Activated CD4-positive, alpha-beta T cell treated with anti-CD3 and anti-CD28 coated beads, Interleukin-10, Interleukin-2, amounts not matched to agents 100 ng/mL and 50 ng/mL, durations not matched to agents 16 hours and 8 hours (primary cell): ENCODE measurements around the gene COPS4.
"Not testable (repeated sequence)": the region's sequence is repeated elsewhere in the genome, so short reads cannot be mapped to it uniquely, and the experiment has no call there.

Experiments used
- DNase-seq: peaks from one replicate; pipeline ENCODE4 v3.0.0-alpha.2; 2020

Gene COPS4

GRCh38 chr4:83034630-83035494, at the start of gene COPS4:
TSS of gene COPS4 (plus strand) at chr4:83035183. CDS start at chr4:83035225, 42 bp downstream.
- DNase-seq, result peak; percentile 99

DNA sequence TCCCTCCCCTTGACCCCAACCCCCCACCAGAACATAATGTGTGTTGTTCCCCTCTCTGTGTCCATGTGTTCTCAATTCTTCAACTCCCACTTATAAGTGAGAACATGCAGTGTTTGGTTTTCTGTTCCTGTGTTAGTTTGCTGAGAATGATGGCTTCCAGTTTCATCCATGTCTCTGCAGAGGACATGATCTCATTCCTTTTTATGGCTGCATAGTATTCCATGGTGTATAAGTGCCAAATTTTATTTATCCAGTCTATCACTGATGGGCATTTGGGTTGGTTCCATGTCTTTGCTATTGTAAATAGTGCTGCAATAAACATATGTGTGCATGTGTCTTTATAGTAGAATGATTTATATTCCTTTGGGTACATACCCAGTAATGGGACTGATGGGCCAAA, 47.5 kb upstream of the COPS4 start:
- DNase-seq, result not testable (repeated sequence)

DNA sequence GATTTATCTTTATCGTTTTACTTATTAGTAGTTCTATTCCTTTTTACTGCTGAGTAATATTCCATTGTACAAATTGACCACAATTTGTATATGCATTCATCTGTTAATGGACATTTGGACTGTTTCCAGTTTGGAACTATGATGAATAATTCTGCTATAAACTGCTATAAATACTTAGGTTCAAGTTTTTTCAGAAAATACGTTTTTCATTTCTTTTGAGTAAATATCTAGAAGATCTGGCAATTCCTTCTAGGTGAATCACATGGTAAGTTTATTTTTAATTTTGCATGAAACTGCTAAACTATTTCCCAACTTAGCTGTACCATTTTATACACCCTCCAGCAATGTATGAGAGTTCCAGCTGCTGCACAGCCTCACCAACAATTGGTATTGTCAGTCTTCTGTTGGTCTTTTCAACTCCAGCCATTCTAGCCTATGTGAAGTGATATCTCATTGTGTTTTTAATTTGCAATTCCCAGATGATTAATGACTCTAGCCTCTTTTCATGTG, 46.6 kb upstream of the COPS4 start:
- no peak for DNase-seq

- peak; percentile 9 for DNase-seq
Measured at GRCh38 chr4:82989575-82990429, 45.2 kb upstream of the COPS4 start.

- DNase-seq, result no peak
Measured at GRCh38 chr4:82994834-82995233, 40.1 kb upstream of the COPS4 start.

GRCh38 chr4:82998898-82999297, 36.1 kb upstream of the COPS4 start:
- no peak for DNase-seq

GRCh38 chr4:83002329-83002728, 32.7 kb upstream of the COPS4 start:
- DNase-seq, result no peak

DNA sequence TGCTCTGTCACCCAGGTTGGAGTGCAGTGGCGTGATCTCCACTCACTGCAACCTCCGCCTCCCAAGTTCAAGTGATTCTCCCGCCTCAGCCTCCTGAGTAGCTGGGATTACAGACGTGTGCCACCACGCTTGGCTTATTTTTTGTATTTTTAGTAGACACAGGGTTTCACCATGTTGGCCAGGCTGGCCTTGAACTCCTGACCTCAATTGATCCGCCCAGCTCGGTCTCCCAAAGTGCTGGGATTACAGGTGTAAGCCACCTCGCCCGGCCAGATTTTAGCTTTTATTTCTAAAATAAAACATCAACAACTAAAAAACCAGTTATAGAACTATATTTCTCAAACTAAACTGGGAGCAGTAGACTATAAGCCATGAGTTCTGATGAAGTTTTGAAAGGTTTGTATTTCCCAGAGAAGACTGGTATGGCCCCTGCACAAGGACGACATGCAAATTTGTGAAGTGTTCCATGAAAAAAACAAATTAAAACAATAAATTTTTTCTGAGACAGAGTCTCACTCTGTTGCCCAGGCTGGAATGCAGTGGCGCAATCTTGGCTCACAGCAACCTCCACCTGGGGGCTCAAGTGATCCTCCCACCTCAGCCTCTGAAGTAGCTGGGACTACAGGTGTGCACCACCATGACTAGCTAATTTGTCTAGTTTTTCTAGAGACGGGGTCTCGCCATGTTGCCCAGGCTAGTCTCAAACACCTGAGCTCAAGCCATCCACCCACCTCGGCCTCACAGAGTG, 31.8 kb upstream of the COPS4 start:
- not testable (repeated sequence) for DNase-seq

DNA sequence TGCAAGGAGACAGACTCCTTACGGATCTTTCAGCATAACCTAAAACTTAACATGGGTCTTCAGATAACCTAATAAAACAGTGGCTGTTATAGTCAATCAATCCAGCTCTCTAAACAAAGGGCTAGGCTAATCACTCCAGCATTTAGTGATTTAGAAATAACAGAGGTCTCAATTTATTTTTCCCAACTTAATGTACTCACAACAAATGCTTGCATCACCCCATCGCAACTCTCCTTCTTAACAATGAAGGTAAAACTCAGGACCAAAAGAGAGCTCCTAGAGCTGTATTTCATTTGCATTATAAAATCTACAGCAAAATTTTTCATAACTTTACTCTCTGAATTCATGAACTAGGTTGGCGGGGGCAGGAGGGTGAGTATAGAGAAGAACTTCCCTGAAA, 25.5 kb upstream of the COPS4 start:
- no peak for DNase-seq

- DNase-seq, result peak; percentile 31
Measured at GRCh38 chr4:83010111-83010521, 24.9 kb upstream of the COPS4 start.

- DNase-seq, result peak; percentile 90
Measured at GRCh38 chr4:83010522-83011318, 24.3 kb upstream of the COPS4 start, which contains the start of gene LIN54. TSS of gene LIN54 (minus strand) at chr4:83010823. CDS start at chr4:82984844, 25,979 bp downstream.

DNA sequence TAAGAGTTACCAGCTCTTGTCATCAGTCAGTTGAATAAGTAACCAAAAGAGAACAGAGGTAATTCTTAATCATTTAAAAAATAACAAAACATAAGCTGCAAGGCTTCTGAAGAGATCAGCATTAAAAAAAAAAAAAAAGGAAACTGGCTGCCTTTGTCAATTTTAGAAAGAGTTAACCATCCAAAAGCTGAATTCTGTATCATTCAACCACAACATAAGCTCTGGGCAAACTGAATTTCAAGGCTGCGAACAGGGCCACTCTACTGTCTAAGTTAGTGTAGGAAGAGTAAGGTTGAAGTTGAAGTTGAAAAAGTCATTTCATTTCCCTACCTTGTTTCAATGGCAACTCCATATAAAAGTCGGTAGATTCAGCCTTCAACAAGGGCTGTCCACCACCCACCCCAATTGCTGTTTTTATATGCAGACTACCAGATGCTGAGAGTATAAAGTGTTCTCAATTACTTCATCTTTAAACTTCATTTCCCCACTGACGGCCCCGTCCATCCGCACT, 23.2 kb upstream of the COPS4 start:
- peak; percentile 32 for DNase-seq

DNA sequence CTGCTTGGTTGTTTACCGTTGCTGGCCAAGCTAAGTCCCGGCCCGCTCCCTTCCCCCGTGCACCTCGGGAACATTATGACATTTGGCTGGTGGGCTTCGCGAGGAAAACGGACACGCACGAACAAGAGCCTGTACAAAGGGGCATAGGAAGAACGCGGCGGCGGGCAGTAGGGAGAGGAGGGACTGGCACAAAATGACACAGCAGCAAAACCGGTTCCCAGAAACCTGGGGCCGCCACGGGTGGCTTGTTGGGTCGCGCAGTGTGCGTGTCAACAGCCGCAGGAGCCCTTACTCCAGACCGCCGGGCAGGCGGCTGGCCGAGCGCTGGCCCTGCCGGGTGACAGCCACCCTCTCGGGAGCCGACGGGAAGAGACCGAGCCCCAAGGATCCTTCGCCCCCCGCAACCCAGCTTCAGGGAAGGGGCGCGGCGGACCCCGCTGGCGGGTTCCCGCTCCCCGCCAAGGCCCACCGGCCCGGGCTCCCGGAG, 22.7 kb upstream of the COPS4 start:
- peak; percentile 53 for DNase-seq

GRCh38 chr4:83012687-83013419, 22.1 kb upstream of the COPS4 start:
- DNase-seq, result peak; percentile 99

- DNase-seq, result no peak
Measured at GRCh38 chr4:83013420-83013867, 21.5 kb upstream of the COPS4 start.

DNA sequence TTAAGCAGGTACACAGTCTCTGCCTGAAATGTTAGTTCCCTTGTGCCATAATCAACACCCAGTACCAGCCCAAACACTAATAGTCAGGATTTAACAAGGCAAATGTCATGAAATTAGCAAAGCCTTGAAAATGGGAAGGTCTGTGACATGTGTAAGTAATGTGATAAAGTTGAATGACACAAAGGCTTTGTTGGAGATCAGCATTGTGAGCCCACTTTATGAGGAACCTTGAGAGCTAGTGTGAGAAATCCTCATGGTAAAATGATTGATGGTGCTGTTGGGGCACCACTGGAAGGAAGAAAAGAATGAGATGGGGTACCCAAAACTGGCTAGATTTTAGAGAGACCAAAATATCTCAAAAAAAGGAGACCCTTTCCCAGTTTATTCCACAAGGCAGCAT, 21.1 kb upstream of the COPS4 start:
- no peak for DNase-seq

DNA sequence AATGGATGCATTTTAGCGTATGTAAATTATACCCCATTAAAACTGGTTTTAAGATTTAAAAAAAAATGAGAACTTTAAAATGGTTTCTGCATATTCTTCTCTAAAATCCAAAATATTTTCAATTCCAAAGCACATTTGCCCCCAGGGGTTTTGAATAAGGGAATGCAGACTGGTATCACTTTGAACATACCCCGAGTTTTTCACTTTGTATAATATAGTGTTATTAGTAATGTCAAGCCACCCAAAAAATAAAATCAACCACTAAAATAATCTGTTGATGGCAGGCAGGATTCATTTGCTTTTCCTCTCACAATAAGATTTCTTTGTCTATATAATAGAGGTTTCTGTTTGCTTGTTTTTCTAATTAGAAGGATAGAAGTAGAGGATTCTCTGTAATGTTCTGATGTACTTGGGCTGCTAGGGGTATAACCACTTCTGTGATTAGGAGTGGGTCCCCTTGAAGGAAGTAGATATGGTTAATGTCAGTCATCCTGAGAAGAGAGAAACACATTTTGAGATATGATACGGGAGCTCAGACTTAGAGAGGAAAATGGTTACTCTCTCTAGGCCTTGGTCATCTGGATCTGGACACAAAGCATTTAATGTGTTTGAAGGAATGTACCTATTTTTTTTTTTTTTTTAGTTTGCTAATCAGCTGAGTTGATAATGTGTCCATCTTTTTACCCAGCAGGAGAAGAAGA, 15.0 kb upstream of the COPS4 start:
- peak; percentile 72 for DNase-seq

- no peak for DNase-seq
Measured at GRCh38 chr4:83022724-83023450, 12.1 kb upstream of the COPS4 start.

- DNase-seq, result not testable (repeated sequence)
Measured at GRCh38 chr4:83023599-83023998, 11.4 kb upstream of the COPS4 start.
